B cell (primary cell): ENCODE measurements around the gene ZNF296. TPM values are rescaled to one million over a fixed set of nuclear protein-coding genes. Genes with fewer than 3 reads are reported as not detected.

Experiments used
- ATAC-seq: fragments of 200-7000 bp; cut with Tn5 transposase; one replicate; pipeline ENCODE4 v1.10.0; 2021; ENCODE audit warnings: low read depth, mild to moderate bottlenecking, moderate number of reproducible peaks, moderate library complexity
- CTCF ChIA-PET: fragments of 350-600 bp; sonication (Branson Sonifier 250); formaldehyde crosslinking; loops from one replicate; lab custom pipeline; 2021; ENCODE audit warnings: antibody characterized with exemption, inconsistent platforms; lab: Charles Lee
- POLR2A ChIA-PET: fragments of 350-600 bp; sonication (Branson Sonifier 250); formaldehyde crosslinking; loops from one replicate; lab custom pipeline; 2021; ENCODE audit warnings: antibody characterized with exemption; lab: Charles Lee
- DNase-seq: peaks from one replicate; pipeline ENCODE4 v3.0.0; 2013
- H2AFZ ChIP-seq: 2 replicates; pipeline ENCODE4 v1.6.1; 2012; ENCODE audit warnings: mild to moderate bottlenecking, low read depth, low read length; ENCODE audit not compliant: insufficient read depth, poor library complexity, severe bottlenecking
- H3K27ac ChIP-seq, 2 donors: 1 replicate in 1 of 2; 2 replicates in 1 of 2; pipeline ENCODE4 v1.5.1; 2012 to 2013; ENCODE audit warnings: low read length in 2 of 2, mild to moderate bottlenecking in 2 of 2, moderate library complexity in 1 of 2
- H3K27me3 ChIP-seq, 4 experiments: fragments of 200-600 bp in 1 of 4; sonication (generic) in 1 of 4; replicated peaks in 1 of 4; 1 replicate in 2 of 4; 2 replicates in 2 of 4; pipeline versions ENCODE4 v1.6.1 to v1.7.0; 2013 to 2016; ENCODE audit warnings: low read length in 3 of 4, mild to moderate bottlenecking in 2 of 4, mixed read lengths in 1 of 4, moderate library complexity in 1 of 4; ENCODE audit not compliant: insufficient read depth in 4 of 4, control insufficient read depth in 3 of 4; ENCODE audit errors: control extremely low read depth in 1 of 4
- H3K36me3 ChIP-seq, 2 experiments: replicated peaks in 1 of 2; 1 replicate in 1 of 2; 2 replicates in 1 of 2; pipeline versions ENCODE4 v1.6.1 to v1.7.1; 2013; ENCODE audit warnings: low read length in 1 of 2; ENCODE audit not compliant: insufficient read depth in 2 of 2, control insufficient read depth in 1 of 2; ENCODE audit errors: control extremely low read depth in 1 of 2, extremely low read depth in 1 of 2
- H3K4me1 ChIP-seq, 2 donors: fragments of 200-600 bp in 1 of 2; sonication (generic) in 1 of 2; 1 replicate in 1 of 2; 2 replicates in 1 of 2; pipeline versions ENCODE4 v1.5.1 to v1.6.1; 2013 to 2017; ENCODE audit warnings: low read length in 2 of 2; ENCODE audit not compliant: control insufficient read depth in 2 of 2, insufficient read depth in 2 of 2
- H3K4me2 ChIP-seq: replicated peaks from 2 replicates; pipeline ENCODE3; 2012; ENCODE audit warnings: mild to moderate bottlenecking, low read depth, low read length; ENCODE audit not compliant: poor library complexity, severe bottlenecking
- H3K4me3 ChIP-seq, 5 experiments: fragments of 200-600 bp in 1 of 5; sonication (generic) in 1 of 5; 1 replicate in 3 of 5; 2 replicates in 2 of 5; pipeline versions ENCODE4 v1.5.1 to v1.7.0; 2011 to 2016; ENCODE audit warnings: low read length in 4 of 5, mild to moderate bottlenecking in 4 of 5, low read depth in 2 of 5, control low read depth in 1 of 5, moderate library complexity in 1 of 5; ENCODE audit not compliant: insufficient read depth in 1 of 5; ENCODE audit errors: control extremely low read depth in 1 of 5, extremely low read depth in 1 of 5
- H3K79me2 ChIP-seq: fragments of 200-600 bp; sonication (generic); one replicate; pipeline ENCODE4 v1.6.0; 2016; ENCODE audit warnings: low read length; ENCODE audit not compliant: control insufficient read depth, insufficient read depth
- H3K9ac ChIP-seq: fragments of 200-600 bp; sonication (generic); 2 replicates; pipeline ENCODE4 v1.6.1; 2017; ENCODE audit warnings: mild to moderate bottlenecking, low read length, moderate library complexity
- H3K9me3 ChIP-seq, 3 donors: one replicate each; pipeline versions ENCODE4 v1.6.1 to v1.7.1; 2013; ENCODE audit warnings: low read length in 2 of 3; ENCODE audit not compliant: control insufficient read depth in 2 of 3, insufficient read depth in 1 of 3; ENCODE audit errors: control extremely low read depth in 1 of 3
- H4K20me1 ChIP-seq: 2 replicates; pipeline ENCODE4 v1.6.0; 2012; ENCODE audit warnings: mild to moderate bottlenecking, low read length; ENCODE audit not compliant: insufficient read depth, control insufficient read depth, poor library complexity, severe bottlenecking
- H3K27ac Mint-ChIP-seq: one replicate; pipeline ENCODE4 v1.8.0; 2021; ENCODE audit warnings: mixed read lengths
- H3K27me3 Mint-ChIP-seq: one replicate; pipeline ENCODE4 v1.8.0; 2021; ENCODE audit warnings: mixed read lengths
- H3K4me1 Mint-ChIP-seq: one replicate; pipeline ENCODE4 v1.8.0; 2021; ENCODE audit warnings: mixed read lengths
- H3K4me3 Mint-ChIP-seq: one replicate; pipeline ENCODE4 v1.8.0; 2021; ENCODE audit warnings: mixed read lengths
- H3K9me3 Mint-ChIP-seq: one replicate; pipeline ENCODE4 v1.8.0; 2022; ENCODE audit warnings: mixed read lengths; ENCODE audit not compliant: insufficient read depth
- CTCF ChIP-seq: fragments of 200-600 bp; IDR thresholded peaks from one replicate; pipeline ENCODE4 v1.8.0; 2022; ENCODE audit warnings: antibody characterized with exemption, mild to moderate bottlenecking
- EZH2 ChIP-seq: IDR thresholded peaks from 2 replicates; pipeline ENCODE4 v1.6.1; 2012; ENCODE audit warnings: borderline replicate concordance, low read depth, mild to moderate bottlenecking, moderate library complexity, low read length; ENCODE audit not compliant: insufficient read depth, poor library complexity, severe bottlenecking
- WGBS: methylation state at CpG from one replicate; pipeline ENCODE4 v1.1.5; 2013; ENCODE audit warnings: missing lambda C conversion rate; ENCODE audit not compliant: insufficient coverage; 5-methylcytosine and 5-hydroxymethylcytosine counted together
- intact Hi-C: fragments of 100-400 bp; cut with micrococcal nuclease; formaldehyde crosslinking; loops from one replicate; pipeline ENCODE4 v1.10.0; 2022
- polyA plus RNA-seq: library from polyadenylated mRNA; depleted of rRNA; stranded (reverse); fragments of >200 nt; gene quantifications from 2 replicates; pipeline ENCODE4 v1.2.3, GENCODE V29; 2012
- total RNA-seq, 2 donors: library from RNA; stranded (reverse); fragments of 120-200 nt in 1 of 2; gene quantifications; 1 replicate in 1 of 2; 2 replicates in 1 of 2; pipeline versions ENCODE4 v1.2.3 to v1.2.4, GENCODE V29; 2013 to 2022

Gene ZNF296
- total and polyA plus RNA-seq, 2 donors (not counting 1 experiment from before 2014, with no cell fraction given), result 21.9 to 30.2 TPM

GRCh38 chr19:45071969-45072790 lies 4.1 kb downstream of the ZNF296 start:
- intact Hi-C loops, result no loop called here
- H3K9me3 ChIP-seq, result no peaks in the 10 kb centered on the region
- H3K27me3 Mint-ChIP-seq, result no peaks in the 10 kb centered on the region
- H2AFZ ChIP-seq, result no peak overlapping the region
- TF ChIP-seq CTCF (no peak), EZH2 (no peak)
- no peak overlapping the region for H3K27ac ChIP-seq
- H3K27me3 ChIP-seq, result no peaks in the 10 kb centered on the region
- peaks cover 86% of the 10 kb centered on the region for H4K20me1 ChIP-seq
- H3K4me1 ChIP-seq, result peaks cover 17 to 36% of the 10 kb centered on the region in 2 donors
- ChIA-PET CTCF (interaction anchor here (0.6 to 0.7 kb wide), 3 partner anchors 9 to 107 kb away, joined by 3 read pairs; no protein-coding TSS in a partner anchor), POLR2A (interaction anchor here (0.6 to 1.7 kb wide), 3 partner anchors 20 to 72 kb away, joined by 3 to 5 read pairs (median 3); no protein-coding TSS in a partner anchor)
- H3K27ac Mint-ChIP-seq, result peak overlapping the region; percentile 81
- 95% methylated on average over 33 of the region's 34 CpGs for WGBS
- no peaks in the 10 kb centered on the region for H3K9me3 Mint-ChIP-seq
- no peak overlapping the region for H3K4me3 ChIP-seq
- no peak overlapping the region for H3K4me3 Mint-ChIP-seq
- DNase-seq (no peak), ATAC-seq (no peak)
- peaks cover 47% of the 10 kb centered on the region for H3K4me1 Mint-ChIP-seq
- peaks cover 0 to 68% of the 10 kb centered on the region in 2 experiments for H3K36me3 ChIP-seq
- H3K4me2 ChIP-seq, result no peak overlapping the region
- H3K9ac ChIP-seq, result no peak overlapping the region
- peaks cover 37% of the 10 kb centered on the region for H3K79me2 ChIP-seq

- no peak overlapping the region for H3K4me3 Mint-ChIP-seq
- Histone ChIP-seq H3K27me3 (no peaks in the 10 kb centered on the region), H3K36me3 (peaks cover 0 to 75% of the 10 kb centered on the region in 2 experiments), H3K27ac (no peak overlapping the region), H3K9ac (no peak overlapping the region), H3K9me3 (no peaks in the 10 kb centered on the region), H3K4me1 (peaks cover 11 to 30% of the 10 kb centered on the region in 2 donors), H3K4me3 (no peak overlapping the region), H2AFZ (no peak overlapping the region), H3K4me2 (no peak overlapping the region), H4K20me1 (peaks cover 86% of the 10 kb centered on the region), H3K79me2 (peaks cover 36% of the 10 kb centered on the region)
- H3K4me1 Mint-ChIP-seq, result peaks cover 41% of the 10 kb centered on the region
- H3K27ac Mint-ChIP-seq, result peak overlapping the region; percentile 41
- DNase-seq (no peak), ATAC-seq (no peak)
- H3K9me3 Mint-ChIP-seq, result no peaks in the 10 kb centered on the region
- TF ChIP-seq EZH2 (no peak), CTCF (no peak)
- ChIA-PET CTCF (no interaction called here), POLR2A (interaction anchor here (1.1 to 1.7 kb wide), 2 partner anchors 20 to 71 kb away, joined by 3 read pairs; no protein-coding TSS in a partner anchor)
- intact Hi-C loops, result no loop called here
- no peaks in the 10 kb centered on the region for H3K27me3 Mint-ChIP-seq
- 95% methylated on average over 25 of the region's 25 CpGs for WGBS
These were observed 4.7 kb downstream of the ZNF296 start for GRCh38 chr19:45071545-45071938.
